Gastrocnemius medialis (tissue), 4 donors: Measurements from ENCODE around the gene MAP3K15. TPM values are rescaled to one million over a fixed set of nuclear protein-coding genes. Genes with fewer than 3 reads are reported as not detected.

Experiments
- ATAC-seq, 2 donors: fragments of 150-250 bp; one replicate each; pipeline ENCODE4 v1.9.1; 2016
- DNase-seq, 2 donors: peaks; one replicate each; pipeline ENCODE4 v3.0.0-alpha.2; 2019
- H3K27ac ChIP-seq, 4 donors: fragments of 200-600 bp; sonication (generic); 1 replicate in 1 of 4; 2 replicates in 3 of 4; pipeline ENCODE4 v1.5.1; 2016 to 2018; ENCODE audit warnings: mild to moderate bottlenecking in 2 of 4, moderate library complexity in 1 of 4
- H3K27me3 ChIP-seq, 3 donors: fragments of 200-600 bp; sonication (generic) in 2 of 3; 1 replicate in 1 of 3; 2 replicates in 2 of 3; pipeline versions ENCODE4 v1.5.1 to v1.6.0; 2016 to 2019; ENCODE audit warnings: mild to moderate bottlenecking in 1 of 3, moderate library complexity in 1 of 3
- H3K36me3 ChIP-seq, 2 donors: fragments of 200-600 bp; sonication (generic) in 1 of 2; one replicate each; pipeline ENCODE4 v1.5.1; 2017 to 2018
- H3K4me1 ChIP-seq, 2 donors: fragments of 200-600 bp; sonication (generic) in 1 of 2; one replicate each; pipeline ENCODE4 v1.5.1; 2016 to 2017; ENCODE audit warnings: mild to moderate bottlenecking in 2 of 2
- H3K4me3 ChIP-seq, 4 donors: fragments of 200-600 bp; sonication (generic) in 3 of 4; 1 replicate in 1 of 4; 2 replicates in 3 of 4; pipeline ENCODE4 v1.5.1; 2016 to 2019; ENCODE audit warnings: mild to moderate bottlenecking in 2 of 4
- H3K9me3 ChIP-seq, 3 donors: fragments of 200-600 bp; sonication (generic) in 2 of 3; 1 replicate in 1 of 3; 2 replicates in 2 of 3; pipeline ENCODE4 v1.5.1; 2016 to 2019
- CTCF ChIP-seq, 5 experiments: fragments of 450-650 bp in 3 of 5; fragments of 200-600 bp in 2 of 5; sonication (generic) in 2 of 5; IDR thresholded peaks in 4 of 5; conservative IDR thresholded peaks in 1 of 5; 1 replicate in 4 of 5; 2 replicates in 1 of 5; pipeline ENCODE4 v1.5.1; 2016 to 2019; ENCODE audit warnings: antibody characterized with exemption in 5 of 5, mild to moderate bottlenecking in 3 of 5, moderate library complexity in 3 of 5
- POLR2A ChIP-seq, 2 donors: fragments of 450-650 bp; IDR thresholded peaks; one replicate each; pipeline ENCODE4 v1.6.1; 2017; ENCODE audit warnings: antibody characterized with exemption in 2 of 2, mild to moderate bottlenecking in 2 of 2, moderate library complexity in 2 of 2
- in situ Hi-C, 4 donors: fragments of 200-750 bp; cut with MboI; loops; one replicate each; pipeline versions ENCODE4 v1.15.0 to v1.8.0; 2017; ENCODE audit warnings: low sequenced_read_pairs in 4 of 4
- intact Hi-C: fragments of 100-400 bp; cut with DNase I; formaldehyde crosslinking; loops from one replicate; pipeline ENCODE4 v1.15.1; 2023; ENCODE audit warnings: low total_unique reads
- total RNA-seq, 4 donors: library from RNA; depleted of rRNA; stranded (reverse); fragments of >200 nt; gene quantifications; one replicate each; pipeline versions ENCODE4 v1.1.0 to v1.2.3, GENCODE V29; 2016

MAP3K15 gene
- total RNA-seq, 4 donors from 2014 or later, result not detected

GRCh38 chrX:19386679-19387078 lies 128.6 kb downstream of the MAP3K15 start:
- Histone ChIP-seq H3K36me3 (no peaks in the 10 kb centered on the region), H3K27ac (no peak overlapping the region), H3K4me1 (no peaks in the 10 kb centered on the region), H3K9me3 (no peaks in the 10 kb centered on the region), H3K4me3 (no peak overlapping the region), H3K27me3 (no peaks in the 10 kb centered on the region)
- TF ChIP-seq POLR2A (IDR thresholded peaks at IDR 0.05) (no peak), CTCF (IDR thresholded peaks at IDR 0.05 in 4 of 5, conservative IDR thresholded peaks at IDR 0.05 in 1 of 5) (no peak)
- DNase-seq (no peak), ATAC-seq (no peak)
- intact Hi-C loops (no loop called here), in situ Hi-C loops (loop anchor here in 1 of 4 donors (25.0 kb wide), 1 partner anchor 501 kb away; the partner anchor contains the start of gene SH3KBP1)

- no peak overlapping the region for H3K27ac ChIP-seq
- intact Hi-C loops, result no loop called here
- ATAC-seq (no peak), DNase-seq (no peak)
- H3K36me3 ChIP-seq, result no peaks in the 10 kb centered on the region
- H3K4me3 ChIP-seq, result no peak overlapping the region
- in situ Hi-C loops, result loop anchor here in 1 of 4 donors (25.0 kb wide), 1 partner anchor 505 kb away; the partner anchor contains the start of gene SH3KBP1
- no peaks in the 10 kb centered on the region for H3K9me3 ChIP-seq
- no peaks in the 10 kb centered on the region for H3K4me1 ChIP-seq
- H3K27me3 ChIP-seq, result no peaks in the 10 kb centered on the region
- no peak for TF ChIP-seq CTCF (IDR thresholded peaks at IDR 0.05 in 4 of 5, conservative IDR thresholded peaks at IDR 0.05 in 1 of 5)
- TF ChIP-seq POLR2A (IDR thresholded peaks at IDR 0.05), result no peak
These were observed 132.7 kb downstream of the MAP3K15 start for GRCh38 chrX:19382555-19383145.

- in situ Hi-C loops (loop anchor here in 1 of 4 donors (25.0 kb wide), 1 partner anchor 506 kb away; the partner anchor contains the start of gene SH3KBP1), intact Hi-C loops (no loop called here)
- ATAC-seq (no peak), DNase-seq (no peak)
- Histone ChIP-seq H3K9me3 (no peaks in the 10 kb centered on the region), H3K4me1 (no peaks in the 10 kb centered on the region), H3K27ac (no peak overlapping the region), H3K36me3 (no peaks in the 10 kb centered on the region), H3K27me3 (no peaks in the 10 kb centered on the region), H3K4me3 (no peak overlapping the region)
- TF ChIP-seq CTCF (IDR thresholded peaks at IDR 0.05 in 4 of 5, conservative IDR thresholded peaks at IDR 0.05 in 1 of 5), result no peak
- no peak for TF ChIP-seq POLR2A (IDR thresholded peaks at IDR 0.05)
These were observed 134.0 kb downstream of the MAP3K15 start for GRCh38 chrX:19381326-19381725.

- TF ChIP-seq CTCF (IDR thresholded peaks at IDR 0.05 in 4 of 5, conservative IDR thresholded peaks at IDR 0.05 in 1 of 5) (no peak), POLR2A (IDR thresholded peaks at IDR 0.05) (no peak)
- H3K36me3 ChIP-seq, result no peaks in the 10 kb centered on the region
- intact Hi-C loops (no loop called here), in situ Hi-C loops (loop anchor here in 1 of 4 donors (25.0 kb wide), 1 partner anchor 510 kb away; the partner anchor contains the start of gene SH3KBP1)
- no peaks in the 10 kb centered on the region for H3K4me1 ChIP-seq
- no peak overlapping the region for H3K27ac ChIP-seq
- peaks cover 0 to 7% (median 0%) of the 10 kb centered on the region in 3 donors for H3K27me3 ChIP-seq
- no peaks in the 10 kb centered on the region for H3K9me3 ChIP-seq
- DNase-seq (no peak), ATAC-seq (no peak)
- H3K4me3 ChIP-seq, result no peak overlapping the region
These were observed 137.5 kb downstream of the MAP3K15 start for GRCh38 chrX:19377799-19378198.
